ENCODE results near the gene GLOD4. TPM values are rescaled to one million over a fixed set of nuclear protein-coding genes. Genes with fewer than 3 reads are reported as not detected.

Gene GLOD4, protein sequence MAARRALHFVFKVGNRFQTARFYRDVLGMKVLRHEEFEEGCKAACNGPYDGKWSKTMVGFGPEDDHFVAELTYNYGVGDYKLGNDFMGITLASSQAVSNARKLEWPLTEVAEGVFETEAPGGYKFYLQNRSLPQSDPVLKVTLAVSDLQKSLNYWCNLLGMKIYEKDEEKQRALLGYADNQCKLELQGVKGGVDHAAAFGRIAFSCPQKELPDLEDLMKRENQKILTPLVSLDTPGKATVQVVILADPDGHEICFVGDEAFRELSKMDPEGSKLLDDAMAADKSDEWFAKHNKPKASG
- 80.3 TPM for polyA plus RNA-seq (2012; ENCODE audit: insufficient read length, low read depth)

DNA sequence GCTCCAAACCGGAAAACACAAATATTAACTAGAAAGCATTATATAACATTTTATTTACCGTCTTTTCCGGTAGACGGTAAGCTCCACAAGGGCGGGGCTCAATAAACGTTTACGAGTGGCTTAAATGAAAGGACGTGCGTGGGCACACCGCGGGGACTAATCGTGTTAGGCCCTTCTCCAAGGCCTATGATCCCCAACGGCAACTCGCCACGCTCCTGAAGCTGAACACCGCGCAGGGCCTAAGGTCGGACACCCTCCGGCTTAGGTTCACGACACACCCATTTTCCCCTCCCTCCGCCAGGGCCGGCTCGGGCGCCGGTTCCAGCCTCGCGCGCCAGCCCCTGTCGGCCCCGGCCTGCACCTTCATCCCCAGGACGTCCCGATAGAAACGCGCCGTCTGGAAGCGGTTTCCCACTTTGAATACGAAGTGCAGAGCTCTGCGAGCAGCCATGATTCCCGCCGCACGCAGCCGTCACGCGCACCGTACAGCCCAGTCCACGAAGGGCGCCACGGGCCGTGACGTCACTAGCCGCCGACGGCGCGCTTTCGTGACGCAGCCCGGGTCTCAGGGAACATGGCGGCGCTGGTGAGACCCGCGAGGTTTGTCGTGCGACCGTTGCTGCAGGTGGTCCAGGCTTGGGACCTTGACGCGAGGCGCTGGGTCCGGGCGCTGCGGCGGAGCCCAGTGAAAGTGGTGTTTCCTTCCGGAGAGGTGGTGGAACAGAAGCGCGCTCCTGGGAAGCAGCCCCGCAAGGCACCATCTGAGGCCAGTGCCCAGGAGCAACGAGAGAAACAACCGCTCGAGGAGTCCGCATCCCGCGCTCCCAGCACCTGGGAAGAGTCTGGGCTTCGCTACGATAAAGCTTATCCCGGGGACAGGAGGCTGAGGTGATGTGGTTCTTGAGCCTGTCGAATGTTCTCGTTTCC, at the start of gene GLOD4, which contains the start of gene MRM3:
TSS of gene GLOD4 (minus strand) at position 476 of the 927 bp plus-strand sequence. CDS start at position 451, 25 bp downstream.
TSS of gene MRM3 (plus strand) at position 549 of the 927 bp plus-strand sequence. CDS start at position 575, 26 bp downstream.
- TF ChIP-seq FOXP2 (optimal IDR thresholded peaks at IDR 0.05; ENCODE audit: borderline replicate concordance, extremely low read depth, extremely low read length, insufficient read depth) = peak; percentile 96
- peak; percentile 94 for TF ChIP-seq POLR2AphosphoS5 (IDR thresholded peaks at IDR 0.05; ENCODE audit: low read depth, low read length)
- TF ChIP-seq, protein P1, sequence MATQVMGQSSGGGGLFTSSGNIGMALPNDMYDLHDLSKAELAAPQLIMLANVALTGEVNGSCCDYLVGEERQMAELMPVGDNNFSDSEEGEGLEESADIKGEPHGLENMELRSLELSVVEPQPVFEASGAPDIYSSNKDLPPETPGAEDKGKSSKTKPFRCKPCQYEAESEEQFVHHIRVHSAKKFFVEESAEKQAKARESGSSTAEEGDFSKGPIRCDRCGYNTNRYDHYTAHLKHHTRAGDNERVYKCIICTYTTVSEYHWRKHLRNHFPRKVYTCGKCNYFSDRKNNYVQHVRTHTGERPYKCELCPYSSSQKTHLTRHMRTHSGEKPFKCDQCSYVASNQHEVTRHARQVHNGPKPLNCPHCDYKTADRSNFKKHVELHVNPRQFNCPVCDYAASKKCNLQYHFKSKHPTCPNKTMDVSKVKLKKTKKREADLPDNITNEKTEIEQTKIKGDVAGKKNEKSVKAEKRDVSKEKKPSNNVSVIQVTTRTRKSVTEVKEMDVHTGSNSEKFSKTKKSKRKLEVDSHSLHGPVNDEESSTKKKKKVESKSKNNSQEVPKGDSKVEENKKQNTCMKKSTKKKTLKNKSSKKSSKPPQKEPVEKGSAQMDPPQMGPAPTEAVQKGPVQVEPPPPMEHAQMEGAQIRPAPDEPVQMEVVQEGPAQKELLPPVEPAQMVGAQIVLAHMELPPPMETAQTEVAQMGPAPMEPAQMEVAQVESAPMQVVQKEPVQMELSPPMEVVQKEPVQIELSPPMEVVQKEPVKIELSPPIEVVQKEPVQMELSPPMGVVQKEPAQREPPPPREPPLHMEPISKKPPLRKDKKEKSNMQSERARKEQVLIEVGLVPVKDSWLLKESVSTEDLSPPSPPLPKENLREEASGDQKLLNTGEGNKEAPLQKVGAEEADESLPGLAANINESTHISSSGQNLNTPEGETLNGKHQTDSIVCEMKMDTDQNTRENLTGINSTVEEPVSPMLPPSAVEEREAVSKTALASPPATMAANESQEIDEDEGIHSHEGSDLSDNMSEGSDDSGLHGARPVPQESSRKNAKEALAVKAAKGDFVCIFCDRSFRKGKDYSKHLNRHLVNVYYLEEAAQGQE (IDR thresholded peaks at IDR 0.05; ENCODE audit: insufficient read depth in 1 of 2, low read depth in 2 of 2, low read length in 2 of 2) = peak in 1 of 2 experiments; percentile 72; a peak in 1 of 4 replicates
- TF ChIP-seq SIN3A (IDR thresholded peaks at IDR 0.05; ENCODE audit: borderline replicate concordance, insufficient read depth, low read length) = peak; percentile 98; the same call in 1 of the 2 replicates
- peak; percentile 96 for TF ChIP-seq TAF1 (IDR thresholded peaks at IDR 0.05; ENCODE audit: borderline replicate concordance, insufficient read depth, low read length)

DNA sequence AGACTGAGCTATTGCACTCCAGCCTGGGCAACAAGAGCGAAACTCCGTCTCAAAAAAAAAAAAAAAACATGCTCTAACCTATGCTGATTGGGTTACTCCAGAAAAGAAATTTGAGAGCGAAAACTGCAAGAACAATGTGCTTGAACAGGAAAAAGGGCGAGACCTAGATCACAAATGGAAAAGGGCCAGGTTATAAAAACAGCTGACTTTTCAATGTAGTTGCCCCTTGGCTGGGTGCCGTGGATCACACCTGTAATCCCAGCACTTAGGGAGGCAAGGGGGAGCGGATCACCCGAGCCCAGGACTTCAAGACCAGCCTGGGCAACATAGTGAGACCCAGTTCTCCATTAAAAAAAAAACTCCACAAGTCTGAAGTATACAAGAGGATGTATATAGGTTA, 48.9 kb upstream of the GLOD4 start:
- TF ChIP-seq, protein P1 (IDR thresholded peaks at IDR 0.05; ENCODE audit: insufficient read depth in 1 of 2, low read depth in 2 of 2, low read length in 2 of 2) = no peak
- TF ChIP-seq SIN3A (IDR thresholded peaks at IDR 0.05; ENCODE audit: borderline replicate concordance, insufficient read depth, low read length) = no peak
- TF ChIP-seq FOXP2 (optimal IDR thresholded peaks at IDR 0.05; ENCODE audit: borderline replicate concordance, extremely low read depth, extremely low read length, insufficient read depth) = no peak
- TF ChIP-seq POLR2AphosphoS5 (IDR thresholded peaks at IDR 0.05; ENCODE audit: low read depth, low read length) = no peak
- TF ChIP-seq TAF1 (IDR thresholded peaks at IDR 0.05; ENCODE audit: borderline replicate concordance, insufficient read depth, low read length) = no peak

DNA sequence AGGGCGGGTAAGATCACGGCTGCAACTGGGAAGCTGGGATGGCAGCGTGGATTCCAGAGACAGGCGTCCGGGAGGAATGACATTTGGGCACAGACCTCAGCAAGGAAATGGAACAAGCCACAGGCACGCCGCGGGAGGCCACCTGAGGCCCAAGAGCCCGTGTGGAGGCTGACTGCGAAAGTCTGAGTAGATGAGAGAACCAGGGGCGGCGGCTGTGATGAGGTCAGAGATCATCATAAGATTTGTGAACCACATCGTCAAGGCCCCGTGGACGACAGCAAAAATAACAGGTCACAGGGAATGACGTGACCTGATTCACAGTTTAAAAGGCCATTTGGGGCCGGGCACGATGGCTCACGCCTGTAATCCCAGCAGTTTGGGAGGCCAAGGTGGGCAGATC, 48.3 kb upstream of the GLOD4 start:
- TF ChIP-seq SIN3A (IDR thresholded peaks at IDR 0.05; ENCODE audit: borderline replicate concordance, insufficient read depth, low read length) (no peak), TAF1 (IDR thresholded peaks at IDR 0.05; ENCODE audit: borderline replicate concordance, insufficient read depth, low read length) (no peak), FOXP2 (optimal IDR thresholded peaks at IDR 0.05; ENCODE audit: borderline replicate concordance, extremely low read depth, extremely low read length, insufficient read depth) (no peak), POLR2AphosphoS5 (IDR thresholded peaks at IDR 0.05; ENCODE audit: low read depth, low read length) (no peak)
- TF ChIP-seq, protein P1 (IDR thresholded peaks at IDR 0.05; ENCODE audit: insufficient read depth in 1 of 2, low read depth in 2 of 2, low read length in 2 of 2) = no peak

DNA sequence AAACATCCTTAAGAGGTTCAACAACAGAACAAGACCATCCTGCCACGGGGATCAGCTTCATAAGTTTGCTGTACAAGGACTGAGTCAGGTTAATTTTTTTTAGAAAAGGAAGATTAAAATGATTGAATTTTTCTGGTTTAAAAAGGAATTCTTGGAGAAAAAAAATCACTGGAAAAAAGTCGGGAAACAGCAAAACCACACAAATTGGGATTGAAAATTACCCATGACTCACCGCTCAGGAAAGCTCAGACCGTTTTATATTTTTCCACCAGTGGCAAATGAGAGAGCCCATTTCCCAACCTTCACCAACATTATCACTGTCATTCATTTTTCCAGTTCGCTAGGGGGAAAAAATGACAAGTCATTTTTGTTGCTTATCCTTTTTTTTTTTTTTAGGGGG, 46.7 kb upstream of the GLOD4 start:
- TF ChIP-seq SIN3A (IDR thresholded peaks at IDR 0.05; ENCODE audit: borderline replicate concordance, insufficient read depth, low read length) (no peak), TAF1 (IDR thresholded peaks at IDR 0.05; ENCODE audit: borderline replicate concordance, insufficient read depth, low read length) (no peak), POLR2AphosphoS5 (IDR thresholded peaks at IDR 0.05; ENCODE audit: low read depth, low read length) (no peak), FOXP2 (optimal IDR thresholded peaks at IDR 0.05; ENCODE audit: borderline replicate concordance, extremely low read depth, extremely low read length, insufficient read depth) (no peak)
- TF ChIP-seq, protein P1 (IDR thresholded peaks at IDR 0.05; ENCODE audit: insufficient read depth in 1 of 2, low read depth in 2 of 2, low read length in 2 of 2) = no peak
